Central memory CD8-positive, alpha-beta T cell (primary cell): ENCODE measurements around the gene SPRED3.
"Not testable (repeated sequence)": the region's sequence is repeated elsewhere in the genome, so short reads cannot be mapped to it uniquely, and the experiment has no call there.

Experiments used
- ATAC-seq: fragments of 150-1000 bp; cut with Tn5 transposase; replicated peaks from 2 replicates; pipeline ENCODE4 v1.10.0; 2022; ENCODE audit warnings: mild to moderate bottlenecking, moderate FRiP score, moderate number of reproducible peaks; ENCODE audit not compliant: poor library complexity, severe bottlenecking; ENCODE audit errors: extremely low read depth
- DNase-seq, 2 donors: peaks; one replicate each; pipeline ENCODE4 v3.0.0; 2021; ENCODE audit warnings: low spot score in 2 of 2
- H3K27ac Mint-ChIP-seq: one replicate; pipeline ENCODE4 v1.8.0; 2022; ENCODE audit warnings: low read depth, mild to moderate bottlenecking, moderate library complexity, mixed read lengths
- H3K27me3 Mint-ChIP-seq: one replicate; pipeline ENCODE4 v1.8.0; 2022; ENCODE audit warnings: mixed read lengths
- H3K36me3 Mint-ChIP-seq: one replicate; pipeline ENCODE4 v1.8.0; 2022; ENCODE audit warnings: mild to moderate bottlenecking, moderate library complexity, mixed read lengths; ENCODE audit not compliant: insufficient read depth
- H3K4me1 Mint-ChIP-seq: one replicate; pipeline ENCODE4 v1.8.0; 2022; ENCODE audit warnings: mixed read lengths
- H3K4me3 Mint-ChIP-seq: one replicate; pipeline ENCODE4 v1.8.0; 2022; ENCODE audit warnings: mild to moderate bottlenecking, moderate library complexity, mixed read lengths
- H3K9me3 Mint-ChIP-seq: one replicate; pipeline ENCODE4 v1.8.0; 2022; ENCODE audit warnings: mixed read lengths

SPRED3 gene

DNA sequence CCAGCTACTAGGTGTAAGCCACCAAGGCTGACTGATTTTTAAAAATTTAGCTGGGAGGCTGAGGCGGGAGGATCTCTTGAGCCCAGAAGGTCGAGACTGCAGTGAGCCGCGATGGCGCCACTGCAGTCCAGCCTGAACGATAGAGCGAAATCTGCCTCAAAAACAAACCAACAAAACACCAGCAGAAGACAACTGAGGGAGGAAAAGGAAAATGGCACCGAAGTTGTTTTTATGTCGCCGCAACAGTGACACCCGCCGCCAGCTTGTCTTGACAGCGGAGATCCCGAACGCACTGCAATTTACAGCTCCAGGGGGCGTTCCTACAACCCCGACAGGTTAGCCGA, 14.1 kb downstream of the SPRED3 start:
- H3K27me3 Mint-ChIP-seq, result peaks cover 27% of the 10 kb centered on the region
- no peak for DNase-seq
- H3K4me1 Mint-ChIP-seq, result peaks cover 20% of the 10 kb centered on the region
- H3K4me3 Mint-ChIP-seq, result peak overlapping the region; percentile 95
- ATAC-seq, result peak; percentile 0
- H3K36me3 Mint-ChIP-seq, result peaks cover 21% of the 10 kb centered on the region
- peak overlapping the region; percentile 92 for H3K27ac Mint-ChIP-seq
- no peaks in the 10 kb centered on the region for H3K9me3 Mint-ChIP-seq

- Mint-ChIP-seq H3K9me3 (no peaks in the 10 kb centered on the region), H3K4me1 (peaks cover 20% of the 10 kb centered on the region), H3K27ac (peak within 1 kb of the TSS; percentile 92), H3K27me3 (peaks cover 27% of the 10 kb centered on the region), H3K4me3 (peak within 1 kb of the TSS; percentile 95), H3K36me3 (peaks cover 25% of the 10 kb centered on the region)
- ATAC-seq, result peak; percentile 98
- peak; percentile 96 to 98 for DNase-seq
Measured at GRCh38 chr19:38402967-38403674, 14.6 kb downstream of the SPRED3 start, which contains the start of gene FAM98C. Gene FAM98C, plus strand, starts transcription at chr19:38403093. Its CDS starts 61 bp downstream, at chr19:38403154.

DNA sequence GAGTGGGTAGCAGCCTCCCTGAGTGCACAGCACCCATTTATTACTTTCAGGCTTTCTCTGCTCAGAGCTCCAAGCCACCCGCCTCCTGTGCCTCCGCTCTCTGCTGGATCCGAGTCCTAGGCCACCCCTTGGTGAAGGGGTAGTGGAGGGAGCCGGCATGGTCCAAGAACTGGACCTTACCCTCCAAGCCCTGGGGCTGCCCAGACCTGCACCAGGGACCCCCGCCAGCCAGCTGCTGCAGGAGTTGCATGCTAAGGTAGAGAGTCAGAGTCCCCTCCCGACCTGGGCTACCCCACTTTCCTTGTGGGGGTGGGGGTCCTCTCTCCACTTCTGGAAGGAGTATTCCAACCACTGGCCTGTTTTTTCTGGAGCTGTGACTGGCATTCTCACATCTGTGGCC, 16.4 kb downstream of the SPRED3 start:
- no peak for ATAC-seq
- no peaks in the 10 kb centered on the region for H3K9me3 Mint-ChIP-seq
- H3K4me1 Mint-ChIP-seq, result peaks cover 20% of the 10 kb centered on the region
- H3K36me3 Mint-ChIP-seq, result peaks cover 30% of the 10 kb centered on the region
- H3K27ac Mint-ChIP-seq, result no peak overlapping the region
- DNase-seq, result no peak
- peak overlapping the region; percentile 95 for H3K4me3 Mint-ChIP-seq
- H3K27me3 Mint-ChIP-seq, result peaks cover 18% of the 10 kb centered on the region

DNA sequence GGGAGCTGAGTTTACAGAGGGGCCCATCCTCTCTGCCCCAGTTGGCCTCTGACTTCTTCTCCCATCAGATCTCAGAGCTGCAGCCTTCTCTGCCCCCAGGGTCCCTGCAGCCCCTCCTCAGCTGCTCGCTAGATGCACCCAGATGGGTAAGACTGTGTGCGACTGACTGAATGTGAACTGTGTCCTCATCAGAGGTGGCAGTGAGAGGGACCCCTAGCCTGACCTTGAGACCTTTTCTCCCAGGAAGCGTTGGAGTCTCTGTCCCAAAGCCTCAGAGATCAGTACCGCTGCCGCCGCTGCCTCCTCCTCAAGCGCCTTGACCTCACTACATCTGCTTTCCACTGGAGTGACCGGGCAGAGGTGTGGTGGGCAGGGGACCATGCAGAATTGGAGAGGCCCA, 16.8 kb downstream of the SPRED3 start:
- H3K9me3 Mint-ChIP-seq, result no peaks in the 10 kb centered on the region
- peaks cover 30% of the 10 kb centered on the region for H3K36me3 Mint-ChIP-seq
- H3K27me3 Mint-ChIP-seq, result peaks cover 13% of the 10 kb centered on the region
- DNase-seq, result no peak
- ATAC-seq, result no peak
- H3K27ac Mint-ChIP-seq, result no peak overlapping the region
- H3K4me3 Mint-ChIP-seq, result no peak overlapping the region
- peaks cover 20% of the 10 kb centered on the region for H3K4me1 Mint-ChIP-seq

DNA sequence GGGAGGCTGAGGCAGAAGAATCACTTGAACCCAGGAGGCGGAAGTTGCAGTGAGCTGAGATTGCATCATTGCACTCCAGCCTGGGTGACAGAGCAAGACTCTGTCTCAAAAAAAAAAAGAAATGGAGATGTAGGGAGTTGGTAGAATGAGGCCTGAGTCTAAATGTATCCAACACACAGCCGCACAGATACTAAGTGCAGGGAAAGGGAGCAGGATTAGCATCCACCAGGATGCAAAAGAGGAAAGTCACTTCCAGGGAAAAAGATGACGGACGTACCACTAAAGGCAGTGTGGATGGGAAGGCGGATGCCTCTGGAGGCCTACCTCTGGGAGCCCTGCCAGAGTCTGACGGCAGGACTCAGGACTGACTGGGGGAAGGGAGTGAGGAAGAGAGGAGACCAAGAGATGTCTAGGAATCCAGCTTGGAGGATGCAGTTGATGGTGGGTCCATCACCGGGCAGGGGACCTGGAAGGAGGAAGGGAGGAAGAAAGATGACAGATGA, 21.2 kb downstream of the SPRED3 start:
- H3K9me3 Mint-ChIP-seq, result no peaks in the 10 kb centered on the region
- no peak overlapping the region for H3K4me3 Mint-ChIP-seq
- peaks cover 19% of the 10 kb centered on the region for H3K36me3 Mint-ChIP-seq
- H3K27me3 Mint-ChIP-seq, result no peaks in the 10 kb centered on the region
- ATAC-seq (no peak), DNase-seq (no peak)
- no peaks in the 10 kb centered on the region for H3K4me1 Mint-ChIP-seq
- H3K27ac Mint-ChIP-seq, result no peak overlapping the region

DNA sequence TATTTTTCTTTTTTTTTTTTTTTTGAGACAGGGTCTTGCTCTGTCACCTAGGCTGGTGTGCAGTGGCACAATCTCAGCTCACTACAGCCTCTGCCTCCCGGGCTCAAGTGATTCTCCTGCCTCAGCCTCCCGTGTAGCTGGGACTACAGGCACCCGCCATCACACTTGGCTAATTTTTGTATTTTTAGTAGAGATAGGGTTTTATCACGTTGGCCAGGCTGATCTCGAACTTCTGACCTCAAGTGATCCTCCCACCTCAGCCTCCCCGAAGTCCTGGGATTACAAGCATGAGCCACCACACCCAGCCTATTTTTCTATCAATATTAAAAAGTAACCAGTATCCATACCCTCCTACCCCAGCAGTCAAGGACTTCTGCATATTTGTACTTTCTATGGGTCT, 21.9 kb downstream of the SPRED3 start:
- not testable (repeated sequence) for ATAC-seq, H3K4me3 Mint-ChIP-seq, H3K9me3 Mint-ChIP-seq, H3K4me1 Mint-ChIP-seq, H3K27me3 Mint-ChIP-seq, H3K27ac Mint-ChIP-seq, DNase-seq
- H3K36me3 Mint-ChIP-seq, result peaks cover 17% of the 10 kb centered on the region

DNA sequence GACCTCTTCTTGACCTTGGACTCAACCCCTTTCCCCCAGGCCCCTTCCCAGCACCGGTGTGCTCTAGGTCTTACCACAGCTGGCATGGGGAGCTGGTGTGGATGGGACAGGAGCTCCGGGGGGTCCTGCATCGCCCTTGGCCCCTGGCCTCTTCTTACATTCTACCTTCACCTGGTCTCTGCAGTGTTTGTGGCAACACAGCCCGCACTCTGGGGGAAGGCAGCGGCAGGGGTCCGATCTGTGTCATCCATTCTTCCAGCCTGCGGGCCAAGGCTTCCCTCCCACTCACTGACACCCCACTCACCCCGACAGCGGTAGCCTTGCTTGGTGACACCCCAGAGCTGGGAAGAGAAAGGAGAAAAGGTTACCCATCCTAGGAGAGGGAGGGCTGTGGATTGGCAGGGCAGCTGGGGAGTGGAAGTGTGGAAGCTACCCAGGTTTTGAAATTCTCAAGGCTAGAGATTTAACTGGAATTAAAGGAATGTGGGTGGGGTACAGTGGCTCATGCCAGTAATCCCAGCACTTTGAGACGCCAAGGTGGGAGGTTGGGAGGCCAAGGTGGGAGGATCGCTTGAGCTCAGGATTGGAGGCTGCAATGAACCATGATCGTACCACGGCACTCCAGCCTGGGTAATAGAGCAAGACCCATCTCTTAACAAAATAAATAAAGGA, 22.7 kb downstream of the SPRED3 start:
- no peak overlapping the region for H3K27ac Mint-ChIP-seq

DNA sequence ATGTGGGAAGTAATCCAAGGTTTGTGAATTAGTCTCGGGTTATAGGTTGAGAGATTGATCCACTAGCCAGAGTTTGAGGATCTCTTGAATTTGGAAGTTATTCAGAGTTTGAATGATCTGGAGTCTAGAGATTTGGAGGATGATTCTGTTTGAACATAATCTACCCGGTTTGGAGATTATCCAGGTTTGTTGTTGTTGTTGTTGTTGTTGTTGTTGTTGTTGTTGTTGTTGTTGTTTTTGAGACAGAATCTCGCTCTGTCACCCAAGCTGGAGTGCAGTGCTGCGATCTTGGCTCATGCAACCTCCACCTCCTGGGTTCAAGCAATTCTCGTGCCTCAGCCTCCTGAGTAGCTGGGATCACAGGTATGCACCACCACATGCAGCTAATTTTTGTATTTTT, 23.4 kb downstream of the SPRED3 start:
- not testable (repeated sequence) for H3K4me1 Mint-ChIP-seq, ATAC-seq, H3K27me3 Mint-ChIP-seq, H3K4me3 Mint-ChIP-seq, H3K27ac Mint-ChIP-seq, DNase-seq, H3K9me3 Mint-ChIP-seq
- peaks cover 17% of the 10 kb centered on the region for H3K36me3 Mint-ChIP-seq

More for the DNA sequence above, 22.7 kb downstream of the SPRED3 start:
- no peak overlapping the region for H3K4me3 Mint-ChIP-seq
- H3K36me3 Mint-ChIP-seq, result peaks cover 17% of the 10 kb centered on the region
- ATAC-seq, result no peak
- no peaks in the 10 kb centered on the region for H3K4me1 Mint-ChIP-seq
- no peak for DNase-seq
- no peaks in the 10 kb centered on the region for H3K27me3 Mint-ChIP-seq
- no peaks in the 10 kb centered on the region for H3K9me3 Mint-ChIP-seq

GRCh38 chr19:38412491-38412890, 24.0 kb downstream of the SPRED3 start:
- no peak for DNase-seq
- H3K4me3 Mint-ChIP-seq, result no peak overlapping the region

GRCh38 chr19:38412961-38413360, 24.5 kb downstream of the SPRED3 start:
- Mint-ChIP-seq H3K27me3 (no peaks in the 10 kb centered on the region), H3K4me1 (peaks cover 15% of the 10 kb centered on the region), H3K27ac (no peak overlapping the region), H3K4me3 (no peak overlapping the region), H3K9me3 (no peaks in the 10 kb centered on the region), H3K36me3 (peaks cover 9% of the 10 kb centered on the region)
- ATAC-seq, result no peak
- DNase-seq, result no peak

More at GRCh38 chr19:38412491-38412890, 24.0 kb downstream of the SPRED3 start:
- Mint-ChIP-seq H3K9me3 (no peaks in the 10 kb centered on the region), H3K27ac (no peak overlapping the region), H3K4me1 (peaks cover 11% of the 10 kb centered on the region), H3K27me3 (no peaks in the 10 kb centered on the region), H3K36me3 (peaks cover 12% of the 10 kb centered on the region)
- ATAC-seq, result no peak

- Mint-ChIP-seq H3K9me3 (no peaks in the 10 kb centered on the region), H3K27me3 (no peaks in the 10 kb centered on the region), H3K4me3 (no peak overlapping the region), H3K36me3 (peaks cover 7% of the 10 kb centered on the region), H3K27ac (no peak overlapping the region), H3K4me1 (peaks cover 18% of the 10 kb centered on the region)
- ATAC-seq, result no peak
- DNase-seq, result no peak
Measured at GRCh38 chr19:38413416-38413815, 24.9 kb downstream of the SPRED3 start.

- H3K4me3 Mint-ChIP-seq, result peak overlapping the region; percentile 79
- no peaks in the 10 kb centered on the region for H3K36me3 Mint-ChIP-seq
- ATAC-seq, result no peak
- no peaks in the 10 kb centered on the region for H3K27me3 Mint-ChIP-seq
- H3K4me1 Mint-ChIP-seq, result peaks cover 18% of the 10 kb centered on the region
- peak overlapping the region; percentile 71 for H3K27ac Mint-ChIP-seq
- DNase-seq, result no peak
- no peaks in the 10 kb centered on the region for H3K9me3 Mint-ChIP-seq
Measured at GRCh38 chr19:38417146-38417543, 28.6 kb downstream of the SPRED3 start.
